Trophoblast cell (in vitro differentiated cells and primary cell): ENCODE data around the gene PHF21B.

Experiments used
- DNase-seq, 2 donors: peaks; one replicate each; pipeline ENCODE4 v3.0.0-alpha.2; 2016
- H2AFZ ChIP-seq: 2 replicates; pipeline ENCODE4 v1.6.1; 2013; ENCODE audit warnings: low read length, moderate library complexity, mild to moderate bottlenecking; ENCODE audit not compliant: insufficient read depth, poor library complexity
- H2AK5ac ChIP-seq: 2 replicates; pipeline ENCODE4 v1.6.1; 2013; ENCODE audit warnings: mild to moderate bottlenecking, low read length
- H2BK120ac ChIP-seq: 2 replicates; pipeline ENCODE4 v1.6.1; 2013; ENCODE audit warnings: low read length, mild to moderate bottlenecking, moderate library complexity; ENCODE audit not compliant: insufficient read depth, poor library complexity
- H2BK12ac ChIP-seq: 2 replicates; pipeline ENCODE4 v1.6.1; 2013; ENCODE audit warnings: mild to moderate bottlenecking, low read length, moderate library complexity
- H2BK5ac ChIP-seq: 2 replicates; pipeline ENCODE4 v1.6.1; 2013; ENCODE audit warnings: low read length, low read depth, moderate library complexity, mild to moderate bottlenecking; ENCODE audit not compliant: poor library complexity
- H3K14ac ChIP-seq: 2 replicates; pipeline ENCODE4 v1.6.1; 2013; ENCODE audit warnings: mild to moderate bottlenecking, low read length
- H3K18ac ChIP-seq: 2 replicates; pipeline ENCODE4 v1.6.1; 2013; ENCODE audit warnings: mild to moderate bottlenecking, low read length
- H3K23ac ChIP-seq: 2 replicates; pipeline ENCODE4 v1.6.1; 2013; ENCODE audit warnings: low read length
- H3K27ac ChIP-seq: 2 replicates; pipeline ENCODE4 v1.5.1; 2013; ENCODE audit warnings: low read depth, mild to moderate bottlenecking, inconsistent platforms, low read length, moderate library complexity
- H3K27me3 ChIP-seq: 2 replicates; pipeline ENCODE4 v1.6.1; 2013; ENCODE audit warnings: inconsistent platforms, mild to moderate bottlenecking, low read length, moderate library complexity; ENCODE audit not compliant: insufficient read depth
- H3K36me3 ChIP-seq, 2 experiments: 1 replicate in 1 of 2; 2 replicates in 1 of 2; pipeline ENCODE4 v1.6.1; 2013; ENCODE audit warnings: low read length in 2 of 2, mild to moderate bottlenecking in 2 of 2, moderate library complexity in 1 of 2; ENCODE audit not compliant: insufficient read depth in 2 of 2, control insufficient read depth in 1 of 2
- H3K4ac ChIP-seq: 2 replicates; pipeline ENCODE4 v1.6.1; 2013; ENCODE audit warnings: low read depth, mild to moderate bottlenecking, low read length, moderate library complexity
- H3K4me1 ChIP-seq, 2 experiments: 1 replicate in 1 of 2; 2 replicates in 1 of 2; pipeline ENCODE4 v1.6.1; 2013; ENCODE audit warnings: low read length in 2 of 2, mild to moderate bottlenecking in 2 of 2, moderate library complexity in 1 of 2; ENCODE audit not compliant: insufficient read depth in 2 of 2, control insufficient read depth in 1 of 2
- H3K4me2 ChIP-seq: 2 replicates; pipeline ENCODE4 v1.6.1; 2013; ENCODE audit warnings: inconsistent platforms, mild to moderate bottlenecking, low read length, moderate library complexity
- H3K4me3 ChIP-seq: 2 replicates; pipeline ENCODE4 v1.5.1; 2013; ENCODE audit warnings: mild to moderate bottlenecking, low read depth, low read length, inconsistent platforms
- H3K79me1 ChIP-seq: one replicate; pipeline ENCODE4 v1.6.1; 2013; ENCODE audit warnings: low read length
- H3K79me2 ChIP-seq: 2 replicates; pipeline ENCODE4 v1.6.1; 2013; ENCODE audit warnings: low read length, mild to moderate bottlenecking; ENCODE audit not compliant: control insufficient read depth, insufficient read depth, poor library complexity
- H3K9ac ChIP-seq: 2 replicates; pipeline ENCODE4 v1.6.1; 2013; ENCODE audit warnings: mild to moderate bottlenecking, low read length
- H3K9me3 ChIP-seq: 2 replicates; pipeline ENCODE4 v1.6.1; 2013; ENCODE audit warnings: low read depth, mild to moderate bottlenecking, control low read depth, inconsistent platforms, low read length; ENCODE audit not compliant: insufficient read depth
- H4K12ac ChIP-seq: 2 replicates; pipeline ENCODE4 v1.6.1; 2013; ENCODE audit warnings: low read depth, mild to moderate bottlenecking, low read length, moderate library complexity
- H4K8ac ChIP-seq: 2 replicates; pipeline ENCODE4 v1.6.1; 2013; ENCODE audit warnings: low read depth, mild to moderate bottlenecking, low read length, moderate library complexity
- H4K91ac ChIP-seq: one replicate; pipeline ENCODE4 v1.6.1; 2013; ENCODE audit warnings: low read depth, mild to moderate bottlenecking, low read length, moderate library complexity
- WGBS: extraction: QIAGEN DNeasy Blood & Tissue Kit; methylation state at CpG from one replicate; pipeline ENCODE4 v1.1.7; 2013; ENCODE audit warnings: missing lambda C conversion rate; ENCODE audit not compliant: insufficient read length, insufficient coverage; ENCODE audit errors: extremely low coverage; 5-methylcytosine and 5-hydroxymethylcytosine counted together

Gene PHF21B

GRCh38 chr22:44990328-44990727 lies 19.5 kb downstream of the PHF21B start:
- Histone ChIP-seq H4K12ac (no peak overlapping the region), H3K79me1 (no peaks in the 10 kb centered on the region), H3K9ac (no peak overlapping the region), H2AK5ac (no peak overlapping the region), H3K27me3 (no peaks in the 10 kb centered on the region), H3K36me3 (peaks cover 0 to 3% of the 10 kb centered on the region in 2 experiments), H2BK5ac (no peak overlapping the region), H3K23ac (no peak overlapping the region), H3K4me3 (no peak overlapping the region), H4K91ac (no peak overlapping the region), H3K14ac (no peak overlapping the region), H3K27ac (no peak overlapping the region), H2BK120ac (no peak overlapping the region), H2AFZ (no peak overlapping the region), H3K79me2 (no peaks in the 10 kb centered on the region), H4K8ac (no peak overlapping the region), H3K9me3 (peaks cover 6% of the 10 kb centered on the region), H2BK12ac (no peak overlapping the region), H3K4me1 (no peaks in the 10 kb centered on the region), H3K4ac (no peak overlapping the region), H3K4me2 (no peak overlapping the region), H3K18ac (no peak overlapping the region)
- DNase-seq, result no peak
- WGBS, result no CpG with 5 or more reads among the region's 13 CpGs

GRCh38 chr22:44988671-44989070 lies 21.1 kb downstream of the PHF21B start:
- no peak overlapping the region for H3K27ac ChIP-seq
- no peaks in the 10 kb centered on the region for H3K79me1 ChIP-seq
- H3K4ac ChIP-seq, result no peak overlapping the region
- no peak overlapping the region for H3K4me2 ChIP-seq
- no peak overlapping the region for H2BK12ac ChIP-seq
- peaks cover 0 to 3% of the 10 kb centered on the region in 2 experiments for H3K36me3 ChIP-seq
- H2BK120ac ChIP-seq, result no peak overlapping the region
- H4K12ac ChIP-seq, result no peak overlapping the region
- no peaks in the 10 kb centered on the region for H3K79me2 ChIP-seq
- H2AK5ac ChIP-seq, result no peak overlapping the region
- no peak overlapping the region for H3K4me3 ChIP-seq
- no peak overlapping the region for H2BK5ac ChIP-seq
- H3K9ac ChIP-seq, result no peak overlapping the region
- H3K27me3 ChIP-seq, result no peaks in the 10 kb centered on the region
- no peak overlapping the region for H3K23ac ChIP-seq
- no peak overlapping the region for H3K14ac ChIP-seq
- H3K4me1 ChIP-seq, result no peaks in the 10 kb centered on the region
- WGBS, result no CpG with 5 or more reads among the region's 5 CpGs
- no peak overlapping the region for H4K8ac ChIP-seq
- DNase-seq, result no peak
- no peak overlapping the region for H2AFZ ChIP-seq
- H3K18ac ChIP-seq, result no peak overlapping the region
- H3K9me3 ChIP-seq, result peaks cover 6% of the 10 kb centered on the region
- no peak overlapping the region for H4K91ac ChIP-seq

GRCh38 chr22:44986926-44987325 lies 22.9 kb downstream of the PHF21B start:
- no peak overlapping the region for H3K18ac ChIP-seq
- H3K27ac ChIP-seq, result no peak overlapping the region
- H3K4me2 ChIP-seq, result no peak overlapping the region
- no peak overlapping the region for H3K4me3 ChIP-seq
- no peak overlapping the region for H3K23ac ChIP-seq
- no peak overlapping the region for H2AK5ac ChIP-seq
- H2BK120ac ChIP-seq, result no peak overlapping the region
- no peaks in the 10 kb centered on the region for H3K4me1 ChIP-seq
- no peak overlapping the region for H4K91ac ChIP-seq
- H3K79me1 ChIP-seq, result no peaks in the 10 kb centered on the region
- WGBS, result no CpG with 5 or more reads among the region's 5 CpGs
- H3K4ac ChIP-seq, result no peak overlapping the region
- H4K12ac ChIP-seq, result no peak overlapping the region
- H3K27me3 ChIP-seq, result no peaks in the 10 kb centered on the region
- H3K9me3 ChIP-seq, result peaks cover 6% of the 10 kb centered on the region
- H4K8ac ChIP-seq, result no peak overlapping the region
- H2AFZ ChIP-seq, result no peak overlapping the region
- H2BK5ac ChIP-seq, result no peak overlapping the region
- H3K14ac ChIP-seq, result no peak overlapping the region
- no peak overlapping the region for H2BK12ac ChIP-seq
- DNase-seq, result no peak
- H3K79me2 ChIP-seq, result no peaks in the 10 kb centered on the region
- H3K9ac ChIP-seq, result no peak overlapping the region
- H3K36me3 ChIP-seq, result peaks cover 0 to 3% of the 10 kb centered on the region in 2 experiments

GRCh38 chr22:44985906-44986527 lies 23.8 kb downstream of the PHF21B start:
- H3K4me2 ChIP-seq, result no peak overlapping the region
- H4K91ac ChIP-seq, result no peak overlapping the region
- no peak overlapping the region for H2BK12ac ChIP-seq
- no peak overlapping the region for H3K27ac ChIP-seq
- H2AFZ ChIP-seq, result no peak overlapping the region
- no peak for DNase-seq
- H3K23ac ChIP-seq, result no peak overlapping the region
- no peak overlapping the region for H3K9ac ChIP-seq
- peaks cover 0 to 3% of the 10 kb centered on the region in 2 experiments for H3K36me3 ChIP-seq
- no peak overlapping the region for H3K18ac ChIP-seq
- H3K79me1 ChIP-seq, result no peaks in the 10 kb centered on the region
- no peak overlapping the region for H2AK5ac ChIP-seq
- H4K12ac ChIP-seq, result no peak overlapping the region
- H2BK120ac ChIP-seq, result no peak overlapping the region
- peak overlapping the region; percentile 47 for H3K4me3 ChIP-seq
- no peak overlapping the region for H3K4ac ChIP-seq
- H3K27me3 ChIP-seq, result no peaks in the 10 kb centered on the region
- no peak overlapping the region for H3K14ac ChIP-seq
- no peaks in the 10 kb centered on the region for H3K79me2 ChIP-seq
- H2BK5ac ChIP-seq, result no peak overlapping the region
- no peak overlapping the region for H4K8ac ChIP-seq
- peaks cover 6% of the 10 kb centered on the region for H3K9me3 ChIP-seq
- WGBS, result no CpG with 5 or more reads among the region's 4 CpGs
- no peaks in the 10 kb centered on the region for H3K4me1 ChIP-seq
